ENCODE results near the gene VCAN.

- TF ChIP-seq, protein P1, sequence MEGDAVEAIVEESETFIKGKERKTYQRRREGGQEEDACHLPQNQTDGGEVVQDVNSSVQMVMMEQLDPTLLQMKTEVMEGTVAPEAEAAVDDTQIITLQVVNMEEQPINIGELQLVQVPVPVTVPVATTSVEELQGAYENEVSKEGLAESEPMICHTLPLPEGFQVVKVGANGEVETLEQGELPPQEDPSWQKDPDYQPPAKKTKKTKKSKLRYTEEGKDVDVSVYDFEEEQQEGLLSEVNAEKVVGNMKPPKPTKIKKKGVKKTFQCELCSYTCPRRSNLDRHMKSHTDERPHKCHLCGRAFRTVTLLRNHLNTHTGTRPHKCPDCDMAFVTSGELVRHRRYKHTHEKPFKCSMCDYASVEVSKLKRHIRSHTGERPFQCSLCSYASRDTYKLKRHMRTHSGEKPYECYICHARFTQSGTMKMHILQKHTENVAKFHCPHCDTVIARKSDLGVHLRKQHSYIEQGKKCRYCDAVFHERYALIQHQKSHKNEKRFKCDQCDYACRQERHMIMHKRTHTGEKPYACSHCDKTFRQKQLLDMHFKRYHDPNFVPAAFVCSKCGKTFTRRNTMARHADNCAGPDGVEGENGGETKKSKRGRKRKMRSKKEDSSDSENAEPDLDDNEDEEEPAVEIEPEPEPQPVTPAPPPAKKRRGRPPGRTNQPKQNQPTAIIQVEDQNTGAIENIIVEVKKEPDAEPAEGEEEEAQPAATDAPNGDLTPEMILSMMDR (conservative IDR thresholded peaks at IDR 0.05; ENCODE audit: low read length) = no peak
- TF ChIP-seq EZH2phosphoT487 (IDR thresholded peaks at IDR 0.05; ENCODE audit: borderline replicate concordance, low read depth, low read length) = no peak
Measured at GRCh38 chr5:83493644-83494043, 22.1 kb downstream of the VCAN start.
